GM12878 (cell line): ENCODE data around the gene EPHB2. TPM values are rescaled to one million over a fixed set of nuclear protein-coding genes. Genes with fewer than 3 reads are reported as not detected.

Experiments used
- ATAC-seq: fragments of 200-7000 bp; cut with Tn5 transposase; 3 replicates; pipeline ENCODE4 v1.9.1; 2020; ENCODE audit warnings: mild to moderate bottlenecking, moderate library complexity
- BruUV-seq: library from RNA; stranded (reverse); fragments of 400-500 nt; replicated peaks from 2 replicates; lab custom pipeline; 2021; lab: Mats Ljungman, UMichigan
- CTCF ChIA-PET: fragments of 300-600 bp; sonication (Branson Sonifier 250); formaldehyde crosslinking; extraction: SDS; loops from one replicate; lab custom pipeline; 2021; ENCODE audit warnings: inconsistent platforms; lab: Yijun Ruan, JAX
- POLR2A ChIA-PET: fragments of 350-600 bp; formaldehyde crosslinking; extraction: SDS; loops from one replicate; lab custom pipeline; 2021; ENCODE audit warnings: inconsistent platforms; lab: Charles Lee
- RAD21 ChIA-PET: fragments of 300-600 bp; sonication (Branson Sonifier 250); formaldehyde crosslinking; loops from one replicate; lab custom pipeline; 2023; ENCODE audit warnings: antibody characterized with exemption; ENCODE audit not compliant: unreplicated experiment; lab: Charles Lee
- SMC1A ChIA-PET: fragments of 300-600 bp; sonication (Branson Sonifier 250); formaldehyde crosslinking; loops from one replicate; lab custom pipeline; 2023; ENCODE audit not compliant: unreplicated experiment, uncharacterized antibody; lab: Charles Lee
- DNase-seq: peaks from one replicate; pipeline ENCODE4 v3.0.0-alpha.2; 2011; ENCODE audit warnings: low read depth, low spot score
- FAIRE-seq: peaks from 3 replicates; lab custom pipeline; 2011; peaks lifted over from hg19 to GRCh38; lab: Jason Lieb, UNC
- H2AFZ ChIP-seq: 2 replicates; pipeline ENCODE4 v1.6.0; 2011; ENCODE audit warnings: low read depth, low read length, control low read depth; ENCODE audit not compliant: control insufficient read depth
- H3K27ac ChIP-seq: 2 replicates; pipeline ENCODE4 v1.5.1; 2011; ENCODE audit warnings: control low read depth; ENCODE audit not compliant: control insufficient read depth, insufficient read depth
- H3K27me3 ChIP-seq, 2 experiments: replicated peaks in 1 of 2; 2 replicates each; pipeline versions ENCODE4 v1.6.0 to v1.6.1; 2011; ENCODE audit warnings: low read length in 1 of 2; ENCODE audit not compliant: control insufficient read depth in 2 of 2, insufficient read depth in 2 of 2
- H3K36me3 ChIP-seq, 2 experiments: 2 replicates each; pipeline ENCODE4 v1.5.1; 2011; ENCODE audit warnings: low read length in 1 of 2; ENCODE audit not compliant: control insufficient read depth in 2 of 2, insufficient read depth in 2 of 2
- H3K4me1 ChIP-seq: 2 replicates; pipeline ENCODE4 v1.6.1; 2011; ENCODE audit warnings: mild to moderate bottlenecking, low read length, moderate library complexity, mixed read lengths; ENCODE audit not compliant: control insufficient read depth, insufficient read depth
- H3K4me2 ChIP-seq: 2 replicates; pipeline ENCODE4 v1.6.0; 2011; ENCODE audit warnings: control low read depth; ENCODE audit not compliant: control insufficient read depth, insufficient read depth
- H3K4me3 ChIP-seq: fragments of 200-600 bp; sonication (generic); 2 replicates; pipeline ENCODE4 v1.5.1; 2016
- H3K79me2 ChIP-seq: 2 replicates; pipeline ENCODE4 v1.6.0; 2011; ENCODE audit warnings: low read length; ENCODE audit not compliant: control insufficient read depth, insufficient read depth
- H3K9ac ChIP-seq: 2 replicates; pipeline ENCODE4 v1.8.0; 2011; ENCODE audit warnings: low read length, control low read depth, mixed read lengths; ENCODE audit not compliant: control insufficient read depth, insufficient read depth
- H3K9me3 ChIP-seq: replicated peaks from 3 replicates; pipeline ENCODE4 v1.5.1; 2011; ENCODE audit warnings: mild to moderate bottlenecking, low read length; ENCODE audit not compliant: control insufficient read depth, insufficient read depth
- H4K20me1 ChIP-seq: 2 replicates; pipeline ENCODE4 v1.6.0; 2011; ENCODE audit not compliant: control insufficient read depth, insufficient read depth
- CEBPB ChIP-seq, 2 experiments: fragments of 150-350 bp in 1 of 2; IDR thresholded peaks; 2 replicates each; pipeline ENCODE4 v1.6.1; 2012 to 2014; ENCODE audit warnings: low read depth in 2 of 2, low read length in 2 of 2, borderline replicate concordance in 1 of 2, inconsistent platforms in 1 of 2
- CHD1 ChIP-seq: IDR thresholded peaks from 2 replicates; pipeline ENCODE4 v1.6.1; 2012; ENCODE audit warnings: low read depth, low read length, improper control_type of control experiment
- CHD2 ChIP-seq: IDR thresholded peaks from 2 replicates; pipeline ENCODE4 v1.6.1; 2011; ENCODE audit warnings: low read depth, low read length, improper control_type of control experiment, borderline replicate concordance
- ELK1 ChIP-seq: IDR thresholded peaks from 2 replicates; pipeline ENCODE4 v1.6.1; 2012; ENCODE audit warnings: low read depth, low read length, improper control_type of control experiment
- FOXM1 ChIP-seq: IDR thresholded peaks from 2 replicates; pipeline ENCODE4 v1.6.1; 2012; ENCODE audit warnings: low read depth, mild to moderate bottlenecking, inconsistent platforms, low read length, moderate library complexity
- HDAC2 ChIP-seq: fragments of 200-600 bp; sonication (generic); IDR thresholded peaks from 2 replicates; pipeline ENCODE4 v1.6.1; 2017
- HDAC6 ChIP-seq: fragments of 200-600 bp; sonication (generic); IDR thresholded peaks from one replicate; pipeline ENCODE4 v1.8.0; 2017; ENCODE audit warnings: antibody characterized with exemption; ENCODE audit not compliant: unreplicated experiment
- HDGF ChIP-seq: fragments of 450-650 bp; IDR thresholded peaks from 2 replicates; pipeline ENCODE4 v1.6.1; 2016; ENCODE audit warnings: antibody characterized with exemption
- JUNB ChIP-seq: IDR thresholded peaks from 2 replicates; pipeline ENCODE4 v1.6.1; 2016; ENCODE audit warnings: antibody characterized with exemption, mild to moderate bottlenecking
- KDM1A ChIP-seq: fragments of 200-600 bp; sonication (generic); IDR thresholded peaks from 2 replicates; pipeline ENCODE4 v1.6.1; 2016; ENCODE audit warnings: borderline replicate concordance
- MEF2B ChIP-seq: fragments of 450-650 bp; IDR thresholded peaks from 2 replicates; pipeline ENCODE4 v1.6.1; 2018; ENCODE audit warnings: mild to moderate bottlenecking, moderate library complexity; ENCODE audit not compliant: partially characterized antibody, poor library complexity, severe bottlenecking
- PBX3 ChIP-seq: IDR thresholded peaks from 2 replicates; pipeline ENCODE4 v1.6.1; 2011; ENCODE audit warnings: mild to moderate bottlenecking, low read depth, low read length, moderate library complexity; ENCODE audit not compliant: insufficient replicate concordance
- PML ChIP-seq: IDR thresholded peaks from 2 replicates; pipeline ENCODE4 v1.6.1; 2012; ENCODE audit warnings: low read length, inconsistent platforms
- POLR2AphosphoS2 ChIP-seq: IDR thresholded peaks from 2 replicates; pipeline ENCODE4 v1.6.1; 2011; ENCODE audit warnings: low read depth, mild to moderate bottlenecking, low read length, improper control_type of control experiment, moderate library complexity
- RBBP5 ChIP-seq: fragments of 200-600 bp; sonication (generic); conservative IDR thresholded peaks from 2 replicates; pipeline ENCODE4 v1.6.1; 2016
- SP1 ChIP-seq: IDR thresholded peaks from one replicate; pipeline ENCODE4 v1.6.1; 2011; ENCODE audit warnings: low read depth, low read length
- ZBTB11 ChIP-seq: fragments of 450-650 bp; formaldehyde crosslinking; IDR thresholded peaks from 2 replicates; pipeline ENCODE4 v1.5.0; 2022; ENCODE audit warnings: mild to moderate bottlenecking, missing genetic modification characterization
- WGBS: methylation state at CpG from one replicate; pipeline ENCODE4 v1.1.6; 2016; ENCODE audit warnings: low lambda C conversion rate; ENCODE audit not compliant: insufficient replicate concordance, insufficient coverage; ENCODE audit errors: missing lambda C conversion rate; 5-methylcytosine and 5-hydroxymethylcytosine counted together
- in situ Hi-C: fragments of 300-500 bp; cut with MboI; formaldehyde crosslinking; loops from 9 replicates; pipeline ENCODE4 v1.14.3; 2018; ENCODE audit warnings: mixed read lengths
- intact Hi-C: fragments of 100-400 bp; cut with micrococcal nuclease; formaldehyde crosslinking; loops from one replicate; pipeline ENCODE4 v1.14.2; 2022; ENCODE audit not compliant: unreplicated experiment
- polyA plus RNA-seq, 11 experiments: library from polyadenylated mRNA; depleted of rRNA in 4 of 11; unstranded in 6 of 11; stranded (reverse) in 5 of 11; fragments of >200 nt; fragmentation: Nextera tagmentation in 4 of 11; fragmentation: Illumina TruSeq in 1 of 11; extraction: Ambion mirVana in 4 of 11; extraction: Trizol in 1 of 11; gene quantifications; 1 replicate in 1 of 11; 2 replicates in 10 of 11; pipeline versions ENCODE4 v1.2.1 to v1.2.3, GENCODE V29; 2011 to 2016; ENCODE audit warnings: inconsistent platforms in 2 of 11, missing spikeins in 2 of 11, low read depth in 1 of 11
- total RNA-seq, 4 experiments: library from RNA; depleted of rRNA in 3 of 4; stranded (reverse); fragments of >200 nt in 3 of 4; fragmentation: Illumina TruSeq in 1 of 4; extraction: Trizol in 1 of 4; gene quantifications; 2 replicates each; pipeline versions ENCODE4 v1.2.1 to v1.2.3, GENCODE V29; 2013 to 2021

Gene EPHB2
- total and polyA plus RNA-seq, 10 of the 15 experiments (the other 5 are each of a cell fraction or from before 2014, with no cell fraction given), result 0.13 to 3.3 (median 0.92) TPM

- H3K4me1 ChIP-seq, result peaks cover 4% of the 10 kb centered on the region; the same call in 1 of the 2 replicates
- H3K36me3 ChIP-seq, result no peaks in the 10 kb centered on the region
- ChIA-PET RAD21 (interaction anchor here (1.8 kb wide), 1 partner anchor 159 kb away, joined by 20 read pairs; no protein-coding TSS in a partner anchor), POLR2A (no interaction called here), SMC1A (interaction anchor here (0.9 to 2.5 kb wide), 2 partner anchors 130 to 159 kb away, joined by 3 to 10 read pairs; no protein-coding TSS in a partner anchor), CTCF (interaction anchor here (0.7 to 4.3 kb wide), 6 partner anchors 10 to 174 kb away, joined by 3 to 47 read pairs (median 4); no protein-coding TSS in a partner anchor)
- no peak overlapping the region for H3K4me3 ChIP-seq
- H3K4me2 ChIP-seq, result no peak overlapping the region
- WGBS, result 59% methylated on average over 9 of the region's 9 CpGs
- no peaks in the 10 kb centered on the region for H4K20me1 ChIP-seq
- H3K9ac ChIP-seq, result no peak overlapping the region
- in situ Hi-C loops, result no loop called here
- H3K9me3 ChIP-seq, result no peaks in the 10 kb centered on the region
- H3K27me3 ChIP-seq, result no peaks in the 10 kb centered on the region; a peak in 1 of 4 replicates
- H3K79me2 ChIP-seq, result no peaks in the 10 kb centered on the region
- TF ChIP-seq SP1, result no peak
- no peak for TF ChIP-seq FOXM1
- TF ChIP-seq PBX3, result no peak
- no peak for TF ChIP-seq CEBPB (IDR thresholded peaks at IDR 0.05; ENCODE audit: borderline replicate concordance in 1 of 2, low read depth in 2 of 2, low read length in 2 of 2)
- no peak for TF ChIP-seq JUNB
- TF ChIP-seq CHD2, result no peak
- TF ChIP-seq MEF2B, result no peak
- TF ChIP-seq ELK1, result no peak
- no peak for TF ChIP-seq RBBP5
- no peak for TF ChIP-seq HDAC2
- no peak for TF ChIP-seq PML
- TF ChIP-seq KDM1A, result no peak
- no peak for TF ChIP-seq POLR2AphosphoS2
- no peak for TF ChIP-seq ZBTB11 (CRISPR knock-in tag)
- no peak for TF ChIP-seq HDGF
- TF ChIP-seq HDAC6, result no peak
- TF ChIP-seq CHD1, result no peak
- no peak overlapping the region for H2AFZ ChIP-seq
- no peak for DNase-seq
- BruUV-seq, result no TSS peak
- no peak overlapping the region for H3K27ac ChIP-seq
- intact Hi-C loops, result no loop called here
- no peak for ATAC-seq
- no peak for FAIRE-seq
These were observed 152.1 kb downstream of the EPHB2 start for GRCh38 chr1:22862752-22863151.
